ENCODE results near the gene LILRB2. TPM values are rescaled to one million over a fixed set of nuclear protein-coding genes. Genes with fewer than 3 reads are reported as not detected.

LILRB2 gene
- total RNA-seq, 1 experiment from 2014 or later, result not detected

DNA sequence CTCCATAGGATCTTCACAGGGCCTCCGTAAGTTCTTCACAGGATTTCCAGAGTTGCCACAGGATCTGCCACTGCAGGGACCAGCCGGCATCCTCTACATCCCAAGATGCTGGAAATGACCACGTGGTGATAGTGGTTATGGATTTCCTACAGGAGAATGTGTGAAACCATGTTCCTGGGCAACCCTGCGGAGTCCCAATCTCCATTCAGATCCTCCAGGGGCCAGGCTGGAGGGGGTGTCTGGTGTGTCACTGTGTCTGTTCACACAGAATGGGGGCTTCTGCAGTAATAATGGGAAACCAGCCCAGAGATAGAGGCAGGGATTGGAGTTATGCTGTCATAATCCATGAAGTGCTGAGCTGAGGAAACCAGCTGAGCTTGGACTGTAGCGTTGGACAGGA lies 47.0 kb downstream of the LILRB2 start (continued):
- TF ChIP-seq EZH2phosphoT487 (IDR thresholded peaks at IDR 0.05; ENCODE audit: borderline replicate concordance) (no peak), ELF1 (IDR thresholded peaks at IDR 0.05; ENCODE audit: borderline replicate concordance, low read depth) (no peak), POLR2A (IDR thresholded peaks at IDR 0.05; ENCODE audit: borderline replicate concordance, extremely low read depth, insufficient read depth, insufficient read length) (no peak)

GRCh38 chr19:54231077-54231931 lies 49.6 kb downstream of the LILRB2 start:
- CTCF ChIA-PET, result interaction anchor here (0.9 kb wide), 1 partner anchor 42 kb away, joined by 3 read pairs; the partner anchor contains the start of gene MBOAT7
- POLR2A ChIA-PET, result no interaction called here
- Histone ChIP-seq H2AFZ (ENCODE audit: low read depth, low read length, poor library complexity, severe bottlenecking) (peak overlapping the region; percentile 53), H3K79me2 (ENCODE audit: insufficient read depth, low read length) (no peaks in the 10 kb centered on the region), H3K27ac (ENCODE audit: low read depth, low read length) (no peak overlapping the region), H3K9me2 (ENCODE audit: insufficient read depth) (no peaks in the 10 kb centered on the region), H3K4me1 (ENCODE audit: control insufficient read depth in 1 of 2, insufficient read depth in 2 of 2, low read length in 2 of 2) (peaks cover 5 to 15% of the 10 kb centered on the region in 2 experiments; a peak in 3 of 4 replicates), H3K9me3 (ENCODE audit: control insufficient read depth in 1 of 2, insufficient read depth in 1 of 2, low read depth in 1 of 2, low read length in 2 of 2) (peaks cover 5 to 13% of the 10 kb centered on the region in 2 experiments; a peak in 3 of 4 replicates), H3K9ac (ENCODE audit: low read length) (no peak overlapping the region), H4K20me1 (ENCODE audit: insufficient read depth) (no peaks in the 10 kb centered on the region), H3K4me3 (replicated peaks in 1 of 2; ENCODE audit: low read depth in 1 of 2, low read length in 2 of 2) (no peak overlapping the region), H3K27me3 (ENCODE audit: insufficient read depth, low read length) (no peaks in the 10 kb centered on the region), H3K36me3 (ENCODE audit: control insufficient read depth in 1 of 2, insufficient read depth in 2 of 2, low read length in 2 of 2) (no peaks in the 10 kb centered on the region), H3K4me2 (ENCODE audit: low read length) (peak overlapping the region; percentile 35)
- ATAC-seq (peak; percentile 97), DNase-seq (ENCODE audit: low read depth, low spot score) (peak; percentile 81)
- no TSS peak for BruUV-seq (replicated peaks)
- intact Hi-C loops (cut with micrococcal nuclease), result loop anchor here (1.0 to 5.0 kb wide), 3 partner anchors 59 to 423 kb away; partner anchors contain the start of gene TMC4
- RAD21 ChIA-PET (ENCODE audit: low non-redundant PET in 1 of 2, low total read pairs in 2 of 2, uncharacterized antibody in 2 of 2, unreplicated experiment in 2 of 2), result no interaction called here
- TF ChIP-seq EZH2 (IDR thresholded peaks at IDR 0.05) (no peak), RAD21 (IDR thresholded peaks at IDR 0.05; ENCODE audit: low read depth) (peak; percentile 87), YY1 (IDR thresholded peaks at IDR 0.05; ENCODE audit: extremely low read depth, insufficient replicate concordance, low read depth, low read length) (peak; percentile 74), TCF7L2 (IDR thresholded peaks at IDR 0.05; ENCODE audit: borderline replicate concordance, extremely low read depth, insufficient read depth, insufficient read length) (peak; percentile 19)
- TF ChIP-seq, protein P1, sequence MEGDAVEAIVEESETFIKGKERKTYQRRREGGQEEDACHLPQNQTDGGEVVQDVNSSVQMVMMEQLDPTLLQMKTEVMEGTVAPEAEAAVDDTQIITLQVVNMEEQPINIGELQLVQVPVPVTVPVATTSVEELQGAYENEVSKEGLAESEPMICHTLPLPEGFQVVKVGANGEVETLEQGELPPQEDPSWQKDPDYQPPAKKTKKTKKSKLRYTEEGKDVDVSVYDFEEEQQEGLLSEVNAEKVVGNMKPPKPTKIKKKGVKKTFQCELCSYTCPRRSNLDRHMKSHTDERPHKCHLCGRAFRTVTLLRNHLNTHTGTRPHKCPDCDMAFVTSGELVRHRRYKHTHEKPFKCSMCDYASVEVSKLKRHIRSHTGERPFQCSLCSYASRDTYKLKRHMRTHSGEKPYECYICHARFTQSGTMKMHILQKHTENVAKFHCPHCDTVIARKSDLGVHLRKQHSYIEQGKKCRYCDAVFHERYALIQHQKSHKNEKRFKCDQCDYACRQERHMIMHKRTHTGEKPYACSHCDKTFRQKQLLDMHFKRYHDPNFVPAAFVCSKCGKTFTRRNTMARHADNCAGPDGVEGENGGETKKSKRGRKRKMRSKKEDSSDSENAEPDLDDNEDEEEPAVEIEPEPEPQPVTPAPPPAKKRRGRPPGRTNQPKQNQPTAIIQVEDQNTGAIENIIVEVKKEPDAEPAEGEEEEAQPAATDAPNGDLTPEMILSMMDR (IDR thresholded peaks at IDR 0.05 in 2 of 3, conservative IDR thresholded peaks at IDR 0.05 in 1 of 3; ENCODE audit: borderline replicate concordance in 1 of 3, insufficient read depth in 1 of 3, low read depth in 2 of 3, low read length in 2 of 3), result peak; percentile 98 to 100 (median 100)

Data from HCT116 (cell line).